HCT116 (cell line): Measurements from ENCODE around the gene ELMOD3. TPM values are rescaled to one million over a fixed set of nuclear protein-coding genes. Genes with fewer than 3 reads are reported as not detected.

Source experiments
- ATAC-seq: fragments of 200-7000 bp; cut with Tn5 transposase; 2 replicates; pipeline ENCODE4 v1.9.1; 2020; ENCODE audit warnings: mild to moderate bottlenecking, moderate library complexity
- BruUV-seq: library from RNA; stranded (reverse); fragments of 400-500 nt; replicated peaks from 2 replicates; lab custom pipeline; 2021; lab: Mats Ljungman, UMichigan
- CTCF ChIA-PET: fragments of 300-600 bp; sonication (Branson Sonifier 250); formaldehyde crosslinking; loops from one replicate; lab custom pipeline; 2021; ENCODE audit warnings: antibody characterized with exemption; lab: Charles Lee
- POLR2A ChIA-PET: fragments of 300-600, 350-600 bp; sonication (Branson Sonifier 250); formaldehyde crosslinking; loops from one replicate; lab custom pipeline; 2021; ENCODE audit warnings: antibody characterized with exemption; lab: Charles Lee
- RAD21 ChIA-PET, 2 experiments: fragments of 300-600 bp; sonication (Branson Sonifier 250); formaldehyde crosslinking; loops; one replicate each; lab custom pipeline; 2023; ENCODE audit warnings: low total read pairs in 2 of 2; ENCODE audit not compliant: uncharacterized antibody in 2 of 2, unreplicated experiment in 2 of 2, low non-redundant PET in 1 of 2; lab: Charles Lee
- DNase-seq: peaks from one replicate; pipeline ENCODE4 v3.0.0-alpha.2; 2010; ENCODE audit warnings: low read depth, low spot score
- H2AFZ ChIP-seq: fragments of 200-600 bp; shearing (Covaris generic), sonication (generic); 2 replicates; pipeline ENCODE4 v1.6.1; 2017; ENCODE audit warnings: low read depth, mixed run types, mixed read lengths, antibody characterized with exemption, low read length; ENCODE audit not compliant: poor library complexity, severe bottlenecking
- H3K27ac ChIP-seq: 2 replicates; pipeline ENCODE4 v1.5.1; 2012; ENCODE audit warnings: low read depth, low read length
- H3K27me3 ChIP-seq: fragments of 200-600 bp; sonication (generic); 2 replicates; pipeline ENCODE4 v1.6.1; 2016; ENCODE audit warnings: mixed run types, low read length, mixed read lengths; ENCODE audit not compliant: insufficient read depth
- H3K36me3 ChIP-seq, 2 experiments: fragments of 200-500 bp in 1 of 2; fragments of 200-600 bp in 1 of 2; sonication (Bioruptor generic) in 1 of 2; sonication (generic) in 1 of 2; 2 replicates each; pipeline versions ENCODE4 v1.5.1 to v1.6.1; 2014 to 2016; ENCODE audit warnings: low read length in 2 of 2, inconsistent platforms in 1 of 2, mixed read lengths in 1 of 2, mixed run types in 1 of 2; ENCODE audit not compliant: insufficient read depth in 2 of 2, control insufficient read depth in 1 of 2
- H3K4me1 ChIP-seq, 2 experiments: fragments of 200-600 bp in 1 of 2; sonication (generic) in 1 of 2; 2 replicates each; pipeline versions ENCODE4 v1.5.1 to v1.6.1; 2012 to 2017; ENCODE audit warnings: low read length in 2 of 2, inconsistent platforms in 1 of 2, mild to moderate bottlenecking in 1 of 2, mixed read lengths in 1 of 2, mixed run types in 1 of 2, moderate library complexity in 1 of 2; ENCODE audit not compliant: insufficient read depth in 2 of 2, control insufficient read depth in 1 of 2
- H3K4me2 ChIP-seq: fragments of 200-600 bp; sonication (generic); 2 replicates; pipeline ENCODE4 v1.6.1; 2017; ENCODE audit warnings: mixed run types, low read length, mixed read lengths
- H3K4me3 ChIP-seq, 2 experiments: fragments of 200-600 bp in 1 of 2; sonication (generic) in 1 of 2; replicated peaks in 1 of 2; 2 replicates each; pipeline ENCODE4 v1.5.1; 2011 to 2016; ENCODE audit warnings: low read length in 2 of 2, control low read depth in 1 of 2, low read depth in 1 of 2, mild to moderate bottlenecking in 1 of 2, mixed read lengths in 1 of 2, mixed run types in 1 of 2
- H3K79me2 ChIP-seq: fragments of 200-600 bp; sonication (generic); 2 replicates; pipeline ENCODE4 v1.6.1; 2017; ENCODE audit warnings: mild to moderate bottlenecking, mixed run types, low read length, moderate library complexity, mixed read lengths; ENCODE audit not compliant: insufficient read depth
- H3K9ac ChIP-seq: fragments of 200-600 bp; sonication (generic); 2 replicates; pipeline ENCODE4 v1.6.1; 2016; ENCODE audit warnings: low read length, mixed read lengths
- H3K9me2 ChIP-seq: fragments of 200-600 bp; sonication (generic), shearing (Covaris generic); 2 replicates; pipeline ENCODE4 v1.6.1; 2017; ENCODE audit warnings: mixed run types, mild to moderate bottlenecking, moderate library complexity; ENCODE audit not compliant: insufficient read depth
- H3K9me3 ChIP-seq, 2 experiments: fragments of 200-500 bp in 1 of 2; fragments of 200-600 bp in 1 of 2; sonication (Bioruptor generic) in 1 of 2; sonication (generic) in 1 of 2; 2 replicates each; pipeline ENCODE4 v1.6.1; 2014 to 2017; ENCODE audit warnings: low read length in 2 of 2, mixed read lengths in 2 of 2, inconsistent platforms in 1 of 2, low read depth in 1 of 2, mild to moderate bottlenecking in 1 of 2, mixed run types in 1 of 2, moderate library complexity in 1 of 2; ENCODE audit not compliant: control insufficient read depth in 1 of 2, insufficient read depth in 1 of 2
- H4K20me1 ChIP-seq: fragments of 200-600 bp; sonication (generic), shearing (Covaris generic); 2 replicates; pipeline ENCODE4 v1.6.1; 2017; ENCODE audit warnings: mixed run types, mild to moderate bottlenecking, moderate library complexity; ENCODE audit not compliant: insufficient read depth
- CBX3 ChIP-seq: IDR thresholded peaks from 2 replicates; pipeline ENCODE4 v1.6.1; 2012; ENCODE audit warnings: low read depth
- CEBPB ChIP-seq: IDR thresholded peaks from 2 replicates; pipeline ENCODE4 v1.6.1; 2012; ENCODE audit warnings: low read depth
- CTCF ChIP-seq, 3 experiments: fragments of 200-600 bp in 1 of 3; sonication (generic) in 1 of 3; IDR thresholded peaks in 2 of 3; conservative IDR thresholded peaks in 1 of 3; 2 replicates each; pipeline ENCODE4 v1.5.1; 2012 to 2017; ENCODE audit warnings: low read depth in 2 of 3, low read length in 2 of 3, antibody characterized with exemption in 1 of 3, borderline replicate concordance in 1 of 3, control low read depth in 1 of 3, mild to moderate bottlenecking in 1 of 3, mixed read lengths in 1 of 3, mixed run types in 1 of 3, moderate library complexity in 1 of 3; ENCODE audit not compliant: insufficient read depth in 1 of 3
- EGR1 ChIP-seq: IDR thresholded peaks from 2 replicates; pipeline ENCODE4 v1.6.1; 2012; ENCODE audit warnings: low read depth
- EZH2 ChIP-seq: fragments of 200-600 bp; sonication (generic); IDR thresholded peaks from 2 replicates; pipeline ENCODE4 v1.6.1; 2017; ENCODE audit warnings: antibody characterized with exemption, mixed run types
- EZH2phosphoT487 ChIP-seq: fragments of 200-600 bp; IDR thresholded peaks from 2 replicates; pipeline ENCODE4 v1.6.1; 2018; ENCODE audit warnings: antibody characterized with exemption, borderline replicate concordance
- FOSL1 ChIP-seq: IDR thresholded peaks from 2 replicates; pipeline ENCODE4 v1.6.1; 2012; ENCODE audit warnings: low read depth
- MAX ChIP-seq: IDR thresholded peaks from 2 replicates; pipeline ENCODE4 v1.6.1; 2012
- POLR2AphosphoS5 ChIP-seq: IDR thresholded peaks from 2 replicates; pipeline ENCODE4 v1.6.1; 2011; ENCODE audit warnings: mild to moderate bottlenecking, low read depth, low read length, moderate library complexity
- RAD21 ChIP-seq: IDR thresholded peaks from 2 replicates; pipeline ENCODE4 v1.6.1; 2012; ENCODE audit warnings: low read depth, mild to moderate bottlenecking
- REST ChIP-seq: IDR thresholded peaks from 2 replicates; pipeline ENCODE4 v1.6.1; 2012; ENCODE audit warnings: low read depth
- SIN3A ChIP-seq: IDR thresholded peaks from 2 replicates; pipeline ENCODE4 v1.6.1; 2012; ENCODE audit warnings: low read depth
- SP1 ChIP-seq: IDR thresholded peaks from 2 replicates; pipeline ENCODE4 v1.6.1; 2012; ENCODE audit warnings: low read depth
- SRF ChIP-seq: IDR thresholded peaks from 2 replicates; pipeline ENCODE4 v1.6.1; 2012; ENCODE audit warnings: low read depth
- TCF7L2 ChIP-seq: IDR thresholded peaks from 2 replicates; pipeline ENCODE4 v1.7.0; 2011; ENCODE audit warnings: borderline replicate concordance, inconsistent platforms; ENCODE audit not compliant: insufficient read depth, insufficient read length; ENCODE audit errors: extremely low read depth
- ZNF274 ChIP-seq: fragments of 200-500 bp; sonication (Bioruptor generic); IDR thresholded peaks from 2 replicates; pipeline ENCODE4 v1.6.1; 2014; ENCODE audit warnings: mild to moderate bottlenecking, low read depth, low read length, inconsistent platforms
- intact Hi-C: fragments of 100-400 bp; cut with micrococcal nuclease; formaldehyde crosslinking; loops from 2 replicates; pipeline ENCODE4 v1.10.0; 2022
- total RNA-seq: library from RNA; stranded (reverse); gene quantifications from one replicate; pipeline ENCODE4 v1.2.1, GENCODE V29; 2021; ENCODE audit not compliant: unreplicated experiment
- TF ChIP-seq, protein P1 (sequence below): IDR thresholded peaks from 2 replicates; pipeline ENCODE4 v1.6.1; 2012
- TF ChIP-seq, protein P2 (sequence below): IDR thresholded peaks from 2 replicates; pipeline ENCODE4 v1.6.1; 2011; ENCODE audit warnings: mild to moderate bottlenecking, low read length, moderate library complexity; ENCODE audit not compliant: insufficient replicate concordance; ENCODE audit errors: extremely low read depth

Gene ELMOD3
- total RNA-seq, 1 experiment from 2014 or later = 9.2 TPM

GRCh38 chr2:85308896-85309555, 45.5 kb upstream of the ELMOD3 start:
- H3K9ac ChIP-seq = no peak overlapping the region
- BruUV-seq = no TSS peak
- no peak overlapping the region for H3K27ac ChIP-seq
- H3K4me1 ChIP-seq = no peaks in the 10 kb centered on the region
- peak; percentile 21; the same call in 1 of the 2 replicates for ATAC-seq
- H3K4me2 ChIP-seq = no peak overlapping the region
- CTCF ChIA-PET = no interaction called here
- intact Hi-C loops = no loop called here
- RAD21 ChIA-PET = no interaction called here
- H2AFZ ChIP-seq = no peak overlapping the region
- POLR2A ChIA-PET = interaction anchor here (0.7 kb wide), 1 partner anchor 402 kb away, joined by 3 read pairs; no protein-coding TSS in a partner anchor
- H3K79me2 ChIP-seq = no peaks in the 10 kb centered on the region
- no peak overlapping the region for H3K4me3 ChIP-seq
- H3K9me2 ChIP-seq = no peaks in the 10 kb centered on the region
- TF ChIP-seq FOSL1 = no peak
- no peak for TF ChIP-seq REST
- no peak for TF ChIP-seq SIN3A
- TF ChIP-seq SRF = no peak
- TF ChIP-seq CBX3 = no peak
- no peak for TF ChIP-seq EGR1
- TF ChIP-seq, protein P1, sequence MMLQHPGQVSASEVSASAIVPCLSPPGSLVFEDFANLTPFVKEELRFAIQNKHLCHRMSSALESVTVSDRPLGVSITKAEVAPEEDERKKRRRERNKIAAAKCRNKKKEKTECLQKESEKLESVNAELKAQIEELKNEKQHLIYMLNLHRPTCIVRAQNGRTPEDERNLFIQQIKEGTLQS = no peak
- no peak for TF ChIP-seq EZH2phosphoT487
- no peak for TF ChIP-seq SP1
- TF ChIP-seq, protein P2, sequence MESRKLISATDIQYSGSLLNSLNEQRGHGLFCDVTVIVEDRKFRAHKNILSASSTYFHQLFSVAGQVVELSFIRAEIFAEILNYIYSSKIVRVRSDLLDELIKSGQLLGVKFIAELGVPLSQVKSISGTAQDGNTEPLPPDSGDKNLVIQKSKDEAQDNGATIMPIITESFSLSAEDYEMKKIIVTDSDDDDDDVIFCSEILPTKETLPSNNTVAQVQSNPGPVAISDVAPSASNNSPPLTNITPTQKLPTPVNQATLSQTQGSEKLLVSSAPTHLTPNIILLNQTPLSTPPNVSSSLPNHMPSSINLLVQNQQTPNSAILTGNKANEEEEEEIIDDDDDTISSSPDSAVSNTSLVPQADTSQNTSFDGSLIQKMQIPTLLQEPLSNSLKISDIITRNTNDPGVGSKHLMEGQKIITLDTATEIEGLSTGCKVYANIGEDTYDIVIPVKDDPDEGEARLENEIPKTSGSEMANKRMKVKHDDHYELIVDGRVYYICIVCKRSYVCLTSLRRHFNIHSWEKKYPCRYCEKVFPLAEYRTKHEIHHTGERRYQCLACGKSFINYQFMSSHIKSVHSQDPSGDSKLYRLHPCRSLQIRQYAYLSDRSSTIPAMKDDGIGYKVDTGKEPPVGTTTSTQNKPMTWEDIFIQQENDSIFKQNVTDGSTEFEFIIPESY = no peak
- TF ChIP-seq CTCF (IDR thresholded peaks at IDR 0.05 in 2 of 3, conservative IDR thresholded peaks at IDR 0.05 in 1 of 3; ENCODE audit: borderline replicate concordance in 1 of 3, insufficient read depth in 1 of 3, low read depth in 2 of 3, low read length in 2 of 3) = no peak
- TF ChIP-seq MAX = no peak
- no peak for TF ChIP-seq RAD21
- TF ChIP-seq POLR2AphosphoS5 = no peak
- TF ChIP-seq EZH2 = no peak
- TF ChIP-seq CEBPB = no peak
- TF ChIP-seq TCF7L2 = no peak
- no peak for TF ChIP-seq ZNF274
- no peaks in the 10 kb centered on the region for H3K27me3 ChIP-seq
- H4K20me1 ChIP-seq = no peaks in the 10 kb centered on the region
- H3K36me3 ChIP-seq = no peaks in the 10 kb centered on the region
- no peaks in the 10 kb centered on the region for H3K9me3 ChIP-seq
- DNase-seq = no peak
